GM23248 (cell line): ENCODE results near the gene GLCCI1.

Experiments used
- EZH2 ChIP-seq: fragments of 200-600 bp; sonication (generic); IDR thresholded peaks from 2 replicates; pipeline ENCODE4 v1.6.1; 2018; ENCODE audit warnings: antibody characterized with exemption, mild to moderate bottlenecking; ENCODE audit not compliant: insufficient read depth, poor library complexity, severe bottlenecking
- EZH2phosphoT487 ChIP-seq: fragments of 200-600 bp; sonication (generic); IDR thresholded peaks from 2 replicates; pipeline ENCODE4 v1.6.1; 2018; ENCODE audit warnings: antibody characterized with exemption, moderate library complexity, mild to moderate bottlenecking, low read depth; ENCODE audit not compliant: insufficient read depth

DNA sequence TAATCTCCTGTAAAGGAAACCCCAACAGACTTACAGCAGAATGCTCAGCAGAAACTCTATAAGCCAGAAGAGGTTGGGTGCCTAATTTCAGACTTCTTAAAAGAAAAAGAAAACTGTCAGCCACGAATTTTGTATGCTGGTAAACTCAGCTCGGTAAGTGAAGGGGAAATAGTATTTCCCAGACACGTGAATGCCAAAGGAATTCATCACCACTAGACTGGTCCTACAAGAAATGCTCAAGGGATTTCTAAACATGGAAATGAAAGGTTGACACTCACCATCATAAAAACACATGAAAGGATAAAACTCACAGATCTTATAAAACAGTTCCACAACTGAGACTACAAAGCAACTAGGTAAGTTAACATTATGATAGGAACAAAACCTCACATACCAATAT is 68.6 kb downstream of the GLCCI1 start:
- no peak for TF ChIP-seq EZH2phosphoT487
- TF ChIP-seq EZH2, result no peak
